Measurements from ENCODE around the gene GPC6.

Gene GPC6

DNA sequence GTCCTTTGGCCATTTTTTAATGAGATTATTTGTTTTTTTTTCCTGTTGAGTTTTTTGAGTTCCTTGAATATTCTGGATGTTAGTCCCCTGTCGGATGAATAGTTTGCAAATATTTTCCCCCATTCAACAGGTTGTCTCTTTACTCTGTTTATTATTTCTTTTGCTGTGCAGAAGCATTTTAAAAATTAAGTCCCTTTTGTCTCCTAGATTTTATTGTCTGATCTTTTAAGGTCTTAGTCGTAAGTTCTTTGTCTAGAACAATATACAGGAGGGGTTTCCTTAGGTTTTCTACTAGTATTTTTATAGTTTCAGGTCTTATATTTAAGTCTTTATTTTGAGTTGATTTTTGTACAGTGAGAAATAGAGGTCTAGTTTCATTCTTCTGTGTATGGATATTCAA, 284.4 kb downstream of the GPC6 start:
- POLR2A ChIA-PET = no interaction called here
- H3K9me3 ChIP-seq (ENCODE audit: control insufficient read depth, insufficient read depth, low read depth, low read length) = no peaks in the 10 kb centered on the region

DNA sequence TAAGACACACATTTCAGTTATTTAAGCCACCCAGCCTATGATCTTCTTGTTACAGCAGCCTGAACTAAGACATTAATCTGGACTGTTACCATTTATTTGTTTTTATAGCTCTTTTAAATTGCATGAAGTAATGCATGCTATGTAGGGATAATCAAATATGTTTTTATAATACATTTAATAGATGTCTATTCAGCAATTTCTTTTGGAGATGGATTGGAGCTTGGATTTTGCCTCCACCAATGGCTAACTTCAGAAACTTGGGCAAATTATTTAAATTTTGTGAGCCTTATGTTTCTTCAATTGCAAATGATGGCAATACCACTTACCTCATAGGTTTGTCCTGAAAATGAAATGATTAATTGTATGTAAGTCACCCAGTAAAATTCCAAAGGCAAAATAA, 288.7 kb downstream of the GPC6 start:
- Histone ChIP-seq H3K9me3 (ENCODE audit: control insufficient read depth, insufficient read depth, low read depth, low read length) (no peaks in the 10 kb centered on the region), H3K4me3 (ENCODE audit: low read depth, low read length) (no peak overlapping the region), H3K36me3 (ENCODE audit: control insufficient read depth in 2 of 2, insufficient read depth in 1 of 2, low read length in 2 of 2) (no peaks in the 10 kb centered on the region), H3K27ac (ENCODE audit: extremely low read depth, low read depth, low read length) (no peak overlapping the region), H3K4me1 (ENCODE audit: control insufficient read depth, insufficient read depth, low read length) (no peaks in the 10 kb centered on the region)
- ChIA-PET POLR2A (no interaction called here), CTCF (no interaction called here)
- TF ChIP-seq, protein P1, sequence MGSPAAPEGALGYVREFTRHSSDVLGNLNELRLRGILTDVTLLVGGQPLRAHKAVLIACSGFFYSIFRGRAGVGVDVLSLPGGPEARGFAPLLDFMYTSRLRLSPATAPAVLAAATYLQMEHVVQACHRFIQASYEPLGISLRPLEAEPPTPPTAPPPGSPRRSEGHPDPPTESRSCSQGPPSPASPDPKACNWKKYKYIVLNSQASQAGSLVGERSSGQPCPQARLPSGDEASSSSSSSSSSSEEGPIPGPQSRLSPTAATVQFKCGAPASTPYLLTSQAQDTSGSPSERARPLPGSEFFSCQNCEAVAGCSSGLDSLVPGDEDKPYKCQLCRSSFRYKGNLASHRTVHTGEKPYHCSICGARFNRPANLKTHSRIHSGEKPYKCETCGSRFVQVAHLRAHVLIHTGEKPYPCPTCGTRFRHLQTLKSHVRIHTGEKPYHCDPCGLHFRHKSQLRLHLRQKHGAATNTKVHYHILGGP (tag by site-specific recombination; IDR thresholded peaks at IDR 0.05) = no peak
- no peak for TF ChIP-seq ZBTB20 (tag by site-specific recombination; IDR thresholded peaks at IDR 0.05)
- no peak for TF ChIP-seq ZNF202 (tag by site-specific recombination; IDR thresholded peaks at IDR 0.05; ENCODE audit: borderline replicate concordance)
- no peak for TF ChIP-seq ZNF544 (tag by site-specific recombination; IDR thresholded peaks at IDR 0.05)
- no peak for TF ChIP-seq ZFP41 (tag by site-specific recombination; IDR thresholded peaks at IDR 0.05; ENCODE audit: borderline replicate concordance)
- TF ChIP-seq ZNF138 (tag by site-specific recombination; IDR thresholded peaks at IDR 0.05; ENCODE audit: borderline replicate concordance) = no peak
- TF ChIP-seq ZNF830 (tag by site-specific recombination; IDR thresholded peaks at IDR 0.05; ENCODE audit: low read depth) = no peak
- TF ChIP-seq, protein P2, sequence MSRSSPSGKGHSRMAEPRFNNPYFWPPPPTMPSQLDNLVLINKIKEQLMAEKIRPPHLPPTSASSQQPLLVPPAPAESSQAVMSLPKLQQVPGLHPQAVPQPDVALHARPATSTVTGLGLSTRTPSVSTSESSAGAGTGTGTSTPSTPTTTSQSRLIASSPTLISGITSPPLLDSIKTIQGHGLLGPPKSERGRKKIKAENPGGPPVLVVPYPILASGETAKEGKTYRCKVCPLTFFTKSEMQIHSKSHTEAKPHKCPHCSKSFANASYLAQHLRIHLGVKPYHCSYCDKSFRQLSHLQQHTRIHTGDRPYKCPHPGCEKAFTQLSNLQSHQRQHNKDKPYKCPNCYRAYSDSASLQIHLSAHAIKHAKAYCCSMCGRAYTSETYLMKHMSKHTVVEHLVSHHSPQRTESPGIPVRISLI (tag by site-specific recombination; IDR thresholded peaks at IDR 0.05) = no peak
- TF ChIP-seq ZNF354C (tag by site-specific recombination; IDR thresholded peaks at IDR 0.05; ENCODE audit: borderline replicate concordance, low read depth) = no peak
- TF ChIP-seq ZNF626 (tag by site-specific recombination; IDR thresholded peaks at IDR 0.05) = no peak
- TF ChIP-seq ZNF530 (tag by site-specific recombination; IDR thresholded peaks at IDR 0.05; ENCODE audit: low read depth) = no peak
- no peak for TF ChIP-seq MEIS1 (CRISPR knock-in tag; IDR thresholded peaks at IDR 0.05; ENCODE audit: borderline replicate concordance)
- TF ChIP-seq, protein P3, sequence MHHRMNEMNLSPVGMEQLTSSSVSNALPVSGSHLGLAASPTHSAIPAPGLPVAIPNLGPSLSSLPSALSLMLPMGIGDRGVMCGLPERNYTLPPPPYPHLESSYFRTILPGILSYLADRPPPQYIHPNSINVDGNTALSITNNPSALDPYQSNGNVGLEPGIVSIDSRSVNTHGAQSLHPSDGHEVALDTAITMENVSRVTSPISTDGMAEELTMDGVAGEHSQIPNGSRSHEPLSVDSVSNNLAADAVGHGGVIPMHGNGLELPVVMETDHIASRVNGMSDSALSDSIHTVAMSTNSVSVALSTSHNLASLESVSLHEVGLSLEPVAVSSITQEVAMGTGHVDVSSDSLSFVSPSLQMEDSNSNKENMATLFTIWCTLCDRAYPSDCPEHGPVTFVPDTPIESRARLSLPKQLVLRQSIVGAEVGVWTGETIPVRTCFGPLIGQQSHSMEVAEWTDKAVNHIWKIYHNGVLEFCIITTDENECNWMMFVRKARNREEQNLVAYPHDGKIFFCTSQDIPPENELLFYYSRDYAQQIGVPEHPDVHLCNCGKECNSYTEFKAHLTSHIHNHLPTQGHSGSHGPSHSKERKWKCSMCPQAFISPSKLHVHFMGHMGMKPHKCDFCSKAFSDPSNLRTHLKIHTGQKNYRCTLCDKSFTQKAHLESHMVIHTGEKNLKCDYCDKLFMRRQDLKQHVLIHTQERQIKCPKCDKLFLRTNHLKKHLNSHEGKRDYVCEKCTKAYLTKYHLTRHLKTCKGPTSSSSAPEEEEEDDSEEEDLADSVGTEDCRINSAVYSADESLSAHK (tag by site-specific recombination; IDR thresholded peaks at IDR 0.05) = no peak
- no peak for TF ChIP-seq KLF1 (tag by site-specific recombination; IDR thresholded peaks at IDR 0.05)
- TF ChIP-seq, protein P4, sequence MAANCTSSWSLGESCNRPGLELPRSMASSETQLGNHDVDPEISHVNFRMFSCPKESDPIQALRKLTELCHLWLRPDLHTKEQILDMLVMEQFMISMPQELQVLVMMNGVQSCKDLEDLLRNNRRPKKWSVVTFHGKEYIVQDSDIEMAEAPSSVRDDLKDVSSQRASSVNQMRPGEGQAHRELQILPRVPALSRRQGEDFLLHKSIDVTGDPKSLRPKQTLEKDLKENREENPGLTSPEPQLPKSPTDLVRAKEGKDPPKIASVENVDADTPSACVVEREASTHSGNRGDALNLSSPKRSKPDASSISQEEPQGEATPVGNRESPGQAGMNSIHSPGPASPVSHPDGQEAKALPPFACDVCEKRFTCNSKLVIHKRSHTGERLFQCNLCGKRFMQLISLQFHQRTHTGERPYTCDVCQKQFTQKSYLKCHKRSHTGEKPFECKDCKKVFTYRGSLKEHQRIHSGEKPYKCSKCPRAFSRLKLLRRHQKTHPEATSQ (tag by site-specific recombination; IDR thresholded peaks at IDR 0.05) = no peak

More for the DNA sequence above, 284.4 kb downstream of the GPC6 start:
- H3K4me3 ChIP-seq (ENCODE audit: low read depth, low read length) = no peak overlapping the region
- TF ChIP-seq ZNF626 (tag by site-specific recombination; IDR thresholded peaks at IDR 0.05) (no peak), SCRT1 (tag by site-specific recombination; IDR thresholded peaks at IDR 0.05; ENCODE audit: borderline replicate concordance) (peak; percentile 55; the same call in 1 of the 2 replicates), SCRT2 (tag by site-specific recombination; IDR thresholded peaks at IDR 0.05) (peak; percentile 61; the same call in 1 of the 2 replicates)
- CTCF ChIA-PET = interaction anchor here (0.7 kb wide), 1 partner anchor 199 kb away, joined by 3 read pairs; no protein-coding TSS in a partner anchor
- H3K27ac ChIP-seq (ENCODE audit: extremely low read depth, low read depth, low read length) = no peak overlapping the region
- H3K4me1 ChIP-seq (ENCODE audit: control insufficient read depth, insufficient read depth, low read length) = no peaks in the 10 kb centered on the region
- H3K36me3 ChIP-seq (ENCODE audit: control insufficient read depth in 2 of 2, insufficient read depth in 1 of 2, low read length in 2 of 2) = no peaks in the 10 kb centered on the region
